GM23248 (cell line): ENCODE measurements around the gene SLC11A1. TPM values are rescaled to one million over a fixed set of nuclear protein-coding genes. Genes with fewer than 3 reads are reported as not detected.

Source experiments
- DNase-seq: peaks from one replicate; pipeline ENCODE4 v3.0.0-alpha.2; 2015
- H2AFZ ChIP-seq: fragments of 200-600 bp; sonication (generic); 2 replicates; pipeline ENCODE4 v1.6.1; 2016; ENCODE audit warnings: antibody characterized with exemption
- H3F3A ChIP-seq: fragments of 200-600 bp; sonication (generic); 2 replicates; pipeline ENCODE4 v1.6.1; 2016; ENCODE audit warnings: mild to moderate bottlenecking, antibody characterized with exemption, mixed run types; ENCODE audit not compliant: insufficient read depth
- H3K27ac ChIP-seq: fragments of 200-600 bp; sonication (generic); 2 replicates; pipeline ENCODE4 v1.5.1; 2016; ENCODE audit warnings: mild to moderate bottlenecking
- H3K27me3 ChIP-seq: fragments of 200-600 bp; sonication (generic); replicated peaks from 2 replicates; pipeline ENCODE4 v1.6.1; 2016; ENCODE audit warnings: mild to moderate bottlenecking; ENCODE audit not compliant: insufficient read depth
- H3K36me3 ChIP-seq: fragments of 200-600 bp; sonication (generic); 2 replicates; pipeline ENCODE4 v1.6.1; 2016; ENCODE audit warnings: low read depth, mild to moderate bottlenecking
- H3K4me1 ChIP-seq: fragments of 200-600 bp; sonication (generic); 2 replicates; pipeline ENCODE4 v1.6.1; 2016; ENCODE audit warnings: mild to moderate bottlenecking; ENCODE audit not compliant: insufficient read depth
- H3K4me2 ChIP-seq: fragments of 200-600 bp; sonication (generic); one replicate; pipeline ENCODE4 v1.6.1; 2016; ENCODE audit warnings: mild to moderate bottlenecking; ENCODE audit not compliant: unreplicated experiment
- H3K4me3 ChIP-seq: fragments of 200-600 bp; sonication (generic); 2 replicates; pipeline ENCODE4 v1.5.1; 2016; ENCODE audit warnings: mild to moderate bottlenecking
- H3K79me2 ChIP-seq: fragments of 200-600 bp; sonication (generic); 2 replicates; pipeline ENCODE4 v1.6.1; 2016; ENCODE audit warnings: mild to moderate bottlenecking; ENCODE audit not compliant: insufficient read depth
- H3K9ac ChIP-seq: fragments of 200-600 bp; sonication (generic); 2 replicates; pipeline ENCODE4 v1.6.1; 2016; ENCODE audit warnings: mild to moderate bottlenecking
- H3K9me2 ChIP-seq: fragments of 200-600 bp; sonication (generic); 2 replicates; pipeline ENCODE4 v1.6.1; 2016; ENCODE audit warnings: mixed run types, mild to moderate bottlenecking, moderate library complexity; ENCODE audit not compliant: insufficient read depth
- H3K9me3 ChIP-seq: fragments of 200-600 bp; sonication (generic); one replicate; pipeline ENCODE4 v1.6.1; 2017; ENCODE audit warnings: low read depth
- H4K20me1 ChIP-seq: fragments of 200-600 bp; sonication (generic); 2 replicates; pipeline ENCODE4 v1.6.0; 2016; ENCODE audit not compliant: insufficient read depth
- EZH2 ChIP-seq: fragments of 200-600 bp; sonication (generic); IDR thresholded peaks from 2 replicates; pipeline ENCODE4 v1.6.1; 2018; ENCODE audit warnings: antibody characterized with exemption, mild to moderate bottlenecking; ENCODE audit not compliant: insufficient read depth, poor library complexity, severe bottlenecking
- EZH2phosphoT487 ChIP-seq: fragments of 200-600 bp; sonication (generic); IDR thresholded peaks from 2 replicates; pipeline ENCODE4 v1.6.1; 2018; ENCODE audit warnings: antibody characterized with exemption, moderate library complexity, mild to moderate bottlenecking, low read depth; ENCODE audit not compliant: insufficient read depth
- WGBS, 2 experiments: methylation state at CpG; one replicate each; pipeline ENCODE4 v1.1.6; 2015 to 2017; ENCODE audit warnings: low lambda C conversion rate in 2 of 2, low coverage in 1 of 2; ENCODE audit errors: missing lambda C conversion rate in 2 of 2; 5-methylcytosine and 5-hydroxymethylcytosine counted together
- in situ Hi-C: fragments of 300-500 bp; cut with MboI; formaldehyde crosslinking; loops from 2 replicates; pipeline ENCODE4 v1.15.0; 2020
- polyA plus RNA-seq: library from polyadenylated mRNA; unstranded; fragments of >200 nt; fragmentation: Nextera tagmentation; extraction: Ambion mirVana; gene quantifications from 2 replicates; pipeline ENCODE4 v1.2.1, GENCODE V29; 2016
- total RNA-seq: library from RNA; depleted of rRNA; stranded (reverse); fragments of >200 nt; shearing (Covaris generic); gene quantifications from 2 replicates; pipeline ENCODE4 v1.2.3, GENCODE V29; 2014

Gene SLC11A1
- total and polyA plus RNA-seq, 2 experiments from 2014 or later = 0.16 TPM; not detected in 1

GRCh38 chr2:218367415-218368149 lies 14.5 kb upstream of the SLC11A1 start:
- H3K9me2 ChIP-seq = no peaks in the 10 kb centered on the region
- H3K9me3 ChIP-seq = no peaks in the 10 kb centered on the region
- H3K27ac ChIP-seq = no peak overlapping the region
- H3K36me3 ChIP-seq = no peaks in the 10 kb centered on the region
- TF ChIP-seq EZH2phosphoT487 = no peak
- no peak for TF ChIP-seq EZH2
- H3K4me3 ChIP-seq = peak overlapping the region; percentile 76
- DNase-seq = peak; percentile 80
- in situ Hi-C loops = no loop called here
- peak overlapping the region; percentile 78 for H3K9ac ChIP-seq
- no peaks in the 10 kb centered on the region for H3K4me1 ChIP-seq
- peak overlapping the region; percentile 66 for H3K4me2 ChIP-seq
- H3K79me2 ChIP-seq = no peaks in the 10 kb centered on the region
- no peaks in the 10 kb centered on the region for H4K20me1 ChIP-seq
- 0 out of 2 replicates have a peak, but pooled peaks cover 4% of the 10 kb centered on the region for H3K27me3 ChIP-seq
- H2AFZ ChIP-seq = peak overlapping the region; percentile 92
- WGBS, 2 experiments = 15 to 24% methylated on average over 33 to 59 of the region's 60 CpGs
- H3F3A ChIP-seq = no peaks in the 10 kb centered on the region

- WGBS, 2 experiments = 66 to 69% methylated on average over 21 of the region's 21 CpGs
- peak overlapping the region; percentile 76 for H3K4me3 ChIP-seq
- H3K27me3 ChIP-seq = 0 out of 2 replicates have a peak, but pooled peaks cover 4% of the 10 kb centered on the region
- in situ Hi-C loops = no loop called here
- H3K4me2 ChIP-seq = peak overlapping the region; percentile 66
- H2AFZ ChIP-seq = peak overlapping the region; percentile 92
- H3K27ac ChIP-seq = no peak overlapping the region
- no peaks in the 10 kb centered on the region for H3K9me3 ChIP-seq
- peak overlapping the region; percentile 78 for H3K9ac ChIP-seq
- H4K20me1 ChIP-seq = no peaks in the 10 kb centered on the region
- no peaks in the 10 kb centered on the region for H3K9me2 ChIP-seq
- DNase-seq = no peak
- no peaks in the 10 kb centered on the region for H3K79me2 ChIP-seq
- H3F3A ChIP-seq = no peaks in the 10 kb centered on the region
- TF ChIP-seq EZH2phosphoT487 = no peak
- no peak for TF ChIP-seq EZH2
- H3K4me1 ChIP-seq = no peaks in the 10 kb centered on the region
- no peaks in the 10 kb centered on the region for H3K36me3 ChIP-seq
Measured at GRCh38 chr2:218368150-218368528, 13.9 kb upstream of the SLC11A1 start.

GRCh38 chr2:218368621-218369153 lies 13.4 kb upstream of the SLC11A1 start:
- DNase-seq = peak; percentile 40
- H3K27me3 ChIP-seq = 0 out of 2 replicates have a peak, but pooled peaks cover 4% of the 10 kb centered on the region
- no peaks in the 10 kb centered on the region for H3F3A ChIP-seq
- H3K9me3 ChIP-seq = no peaks in the 10 kb centered on the region
- 30 to 38% methylated on average over 27 of the region's 27 CpGs for WGBS, 2 experiments
- H3K79me2 ChIP-seq = no peaks in the 10 kb centered on the region
- TF ChIP-seq EZH2phosphoT487 = no peak
- TF ChIP-seq EZH2 = no peak
- no peak overlapping the region for H3K4me2 ChIP-seq
- H3K4me1 ChIP-seq = no peaks in the 10 kb centered on the region
- H3K36me3 ChIP-seq = no peaks in the 10 kb centered on the region
- peak overlapping the region; percentile 24; the same call in 1 of the 2 replicates for H2AFZ ChIP-seq
- in situ Hi-C loops = no loop called here
- no peaks in the 10 kb centered on the region for H4K20me1 ChIP-seq
- H3K27ac ChIP-seq = no peak overlapping the region
- H3K9ac ChIP-seq = no peak overlapping the region
- no peak overlapping the region for H3K4me3 ChIP-seq
- no peaks in the 10 kb centered on the region for H3K9me2 ChIP-seq

- Histone ChIP-seq H3K4me2 (no peak overlapping the region), H4K20me1 (no peaks in the 10 kb centered on the region), H3K36me3 (no peaks in the 10 kb centered on the region), H3K4me1 (no peaks in the 10 kb centered on the region), H3K27ac (no peak overlapping the region), H3K9me3 (no peaks in the 10 kb centered on the region), H3K9ac (no peak overlapping the region), H3K4me3 (no peak overlapping the region), H2AFZ (no peak overlapping the region), H3K79me2 (no peaks in the 10 kb centered on the region), H3F3A (no peaks in the 10 kb centered on the region), H3K9me2 (no peaks in the 10 kb centered on the region), H3K27me3 (0 out of 2 replicates have a peak, but pooled peaks cover 4% of the 10 kb centered on the region)
- no peak for DNase-seq
- WGBS, 2 experiments = 50 to 57% methylated on average over 2 of the region's 2 CpGs
- in situ Hi-C loops = no loop called here
- TF ChIP-seq EZH2 (no peak), EZH2phosphoT487 (no peak)
Measured at GRCh38 chr2:218369330-218369729, 12.7 kb upstream of the SLC11A1 start.
